AML-193 (cell line): ENCODE data around the gene ARHGEF17.
A peak's percentile ranks its signal among the peaks of the same experiment; 100 is the strongest.

Experiments
- DNase-seq, 2 experiments: peaks; one replicate each; lab custom pipeline; 2025; lab: John Stamatoyannopoulos, UW

The ARHGEF17 gene

DNA sequence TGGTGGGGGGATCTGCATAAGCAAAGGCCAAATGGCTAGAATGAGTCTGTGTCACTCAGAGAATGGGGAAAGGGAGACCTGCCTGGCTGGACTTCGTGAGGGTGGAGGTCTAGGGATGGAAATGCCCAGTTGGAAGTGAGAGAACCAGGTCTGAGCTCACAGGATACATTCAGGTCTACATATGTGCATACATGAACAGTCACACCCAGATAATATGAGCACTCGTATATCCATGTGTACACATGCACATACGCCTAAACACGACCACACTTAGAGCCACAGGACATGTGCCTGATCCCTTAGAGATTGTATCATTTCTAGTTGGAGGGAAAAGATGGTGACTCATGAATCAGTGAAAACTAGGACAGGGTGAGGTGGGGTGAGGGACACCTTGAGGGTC, 47.0 kb downstream of the ARHGEF17 start:
- no peak for DNase-seq

DNA sequence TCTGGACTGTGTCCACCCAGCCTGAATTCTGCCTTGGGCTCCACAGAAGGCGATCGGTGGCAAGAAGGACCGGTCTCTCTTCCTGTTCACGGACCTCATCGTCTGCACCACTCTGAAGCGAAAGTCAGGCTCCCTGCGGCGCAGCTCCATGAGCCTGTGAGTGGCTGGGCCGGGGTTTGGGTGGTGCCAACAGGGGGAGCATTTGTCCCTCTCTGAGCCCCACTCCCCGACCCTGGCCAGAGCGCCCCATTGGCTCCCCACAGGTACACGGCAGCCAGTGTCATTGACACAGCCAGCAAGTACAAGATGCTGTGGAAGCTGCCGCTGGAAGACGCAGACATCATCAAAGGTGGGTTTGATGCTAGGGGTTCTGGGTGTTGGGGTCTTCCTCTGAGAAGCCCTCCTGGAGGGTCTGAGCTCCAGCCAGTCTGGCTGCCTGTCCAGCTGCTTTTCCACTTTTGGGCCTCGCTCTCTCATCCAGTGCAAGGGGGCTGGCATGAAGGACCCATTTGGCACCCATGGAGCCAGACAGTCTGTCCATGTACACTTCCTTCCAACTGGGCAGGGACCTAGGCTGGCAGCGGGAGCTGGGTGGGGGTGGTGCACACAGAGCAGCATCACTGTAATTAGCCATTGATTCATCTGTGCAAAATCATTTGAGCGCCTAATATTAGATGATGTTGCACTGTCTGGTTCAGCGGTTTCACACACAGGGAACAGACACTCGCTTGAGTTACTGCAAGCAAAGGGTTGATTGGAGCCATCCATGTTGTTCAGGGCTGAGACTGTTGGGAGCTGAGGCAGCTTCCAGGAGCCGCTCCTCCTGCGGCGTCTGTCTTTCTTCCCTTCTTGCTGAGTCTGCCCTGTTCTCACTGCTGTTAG, 49.1 kb downstream of the ARHGEF17 start:
- DNase-seq: no peak

GRCh38 chr11:73358071-73358470, 50.0 kb downstream of the ARHGEF17 start:
- DNase-seq: no peak

DNA sequence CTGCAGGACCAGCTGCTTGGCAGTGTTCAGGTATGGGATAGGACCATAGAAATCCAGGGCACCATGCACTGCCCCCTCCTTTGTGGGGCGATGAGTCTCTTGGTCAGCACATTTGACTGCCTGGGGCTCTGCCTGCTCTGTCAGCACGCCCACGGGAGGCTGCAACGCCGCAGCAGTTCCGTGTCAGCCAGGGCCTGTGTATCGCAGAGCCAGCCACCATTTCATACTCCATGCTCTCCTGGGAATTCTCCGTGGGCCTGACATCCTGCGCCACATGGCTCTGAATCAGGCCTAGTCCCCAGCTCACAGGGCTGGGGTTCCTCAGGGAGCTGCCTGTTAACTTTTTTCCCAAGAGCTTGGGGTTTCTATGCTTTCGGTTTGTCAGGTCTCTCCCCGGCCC, 51.3 kb downstream of the ARHGEF17 start:
- DNase-seq: no peak

GRCh38 chr11:73359930-73360742, 52.1 kb downstream of the ARHGEF17 start:
- DNase-seq: peak; percentile 9 to 10

DNA sequence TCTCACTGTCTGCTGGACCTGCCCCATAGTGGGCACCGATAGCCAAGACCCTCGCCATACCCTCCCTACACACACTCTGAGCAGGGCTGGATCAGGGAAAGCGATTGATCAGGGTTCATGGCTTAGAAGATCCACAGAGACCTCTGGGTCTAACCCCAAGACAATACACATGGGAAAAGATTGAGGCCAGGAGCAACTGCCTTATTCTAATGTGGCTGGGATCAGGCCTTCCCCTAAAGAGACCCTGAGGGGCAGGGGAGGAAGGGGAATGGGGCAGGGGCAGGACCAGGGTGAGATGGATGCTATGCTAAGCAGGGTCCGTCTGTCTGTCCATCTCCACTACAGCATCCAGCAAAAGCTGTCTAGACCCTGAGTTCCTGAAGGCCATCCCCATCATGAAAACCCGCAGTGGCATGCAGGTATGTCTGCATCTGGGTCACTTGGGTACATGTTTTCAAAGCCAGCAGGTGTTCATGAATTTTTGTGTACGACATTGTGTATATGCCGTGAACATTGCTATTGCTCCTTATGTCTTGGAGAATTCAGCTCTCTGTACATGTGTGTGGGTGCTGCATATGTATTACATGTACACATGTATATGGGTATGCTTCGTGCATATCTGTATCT, 52.8 kb downstream of the ARHGEF17 start:
- no peak for DNase-seq

DNA sequence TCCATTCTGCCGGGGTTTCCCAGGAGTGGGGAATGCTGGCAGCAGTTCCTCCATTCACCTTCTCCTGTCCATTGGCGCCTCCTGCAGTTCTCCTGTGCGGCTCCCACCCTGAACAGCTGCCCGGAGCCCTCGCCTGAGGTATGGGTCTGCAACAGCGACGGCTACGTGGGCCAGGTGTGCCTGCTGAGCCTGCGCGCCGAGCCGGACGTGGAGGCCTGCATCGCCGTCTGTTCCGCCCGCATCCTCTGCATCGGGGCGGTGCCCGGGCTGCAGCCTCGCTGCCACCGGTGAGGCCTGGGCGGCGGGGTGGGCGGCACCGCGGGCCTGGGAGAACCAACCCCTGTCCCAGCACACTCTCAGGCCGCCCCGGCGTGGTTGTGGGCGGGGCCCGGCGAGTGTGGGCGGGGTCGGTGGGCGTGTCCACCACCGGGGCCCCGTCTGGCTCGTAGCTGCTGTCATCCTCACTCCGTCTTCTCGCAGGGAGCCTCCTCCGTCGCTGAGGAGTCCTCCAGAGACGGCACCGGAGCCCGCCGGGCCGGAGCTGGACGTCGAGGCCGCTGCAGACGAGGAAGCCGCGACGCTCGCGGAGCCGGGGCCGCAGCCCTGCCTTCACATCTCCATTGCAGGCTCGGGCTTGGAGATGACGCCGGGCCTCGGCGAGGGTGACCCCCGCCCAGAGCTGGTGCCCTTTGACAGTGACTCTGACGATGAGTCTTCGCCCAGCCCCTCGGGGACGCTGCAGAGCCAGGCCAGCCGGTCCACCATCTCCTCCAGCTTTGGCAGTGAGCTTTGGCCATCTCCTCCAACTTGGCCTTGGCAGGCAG, 54.1 kb downstream of the ARHGEF17 start:
- no peak for DNase-seq

DNA sequence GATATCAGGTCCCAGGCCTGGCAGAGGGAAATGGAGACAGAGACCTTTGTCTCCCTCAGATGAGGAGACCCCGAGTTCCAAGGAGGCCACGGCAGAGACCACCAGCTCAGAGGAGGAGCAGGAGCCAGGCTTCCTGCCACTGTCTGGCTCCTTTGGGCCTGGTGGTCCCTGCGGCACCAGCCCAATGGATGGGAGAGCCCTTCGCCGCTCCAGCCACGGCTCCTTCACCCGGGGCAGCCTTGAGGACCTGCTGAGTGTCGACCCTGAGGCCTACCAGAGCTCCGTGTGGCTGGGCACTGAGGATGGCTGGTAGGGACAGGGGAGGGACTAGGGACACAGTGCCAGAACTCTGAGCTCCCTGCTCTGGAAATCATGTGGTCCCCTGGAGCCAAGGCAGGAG, 55.1 kb downstream of the ARHGEF17 start:
- DNase-seq: no peak

DNA sequence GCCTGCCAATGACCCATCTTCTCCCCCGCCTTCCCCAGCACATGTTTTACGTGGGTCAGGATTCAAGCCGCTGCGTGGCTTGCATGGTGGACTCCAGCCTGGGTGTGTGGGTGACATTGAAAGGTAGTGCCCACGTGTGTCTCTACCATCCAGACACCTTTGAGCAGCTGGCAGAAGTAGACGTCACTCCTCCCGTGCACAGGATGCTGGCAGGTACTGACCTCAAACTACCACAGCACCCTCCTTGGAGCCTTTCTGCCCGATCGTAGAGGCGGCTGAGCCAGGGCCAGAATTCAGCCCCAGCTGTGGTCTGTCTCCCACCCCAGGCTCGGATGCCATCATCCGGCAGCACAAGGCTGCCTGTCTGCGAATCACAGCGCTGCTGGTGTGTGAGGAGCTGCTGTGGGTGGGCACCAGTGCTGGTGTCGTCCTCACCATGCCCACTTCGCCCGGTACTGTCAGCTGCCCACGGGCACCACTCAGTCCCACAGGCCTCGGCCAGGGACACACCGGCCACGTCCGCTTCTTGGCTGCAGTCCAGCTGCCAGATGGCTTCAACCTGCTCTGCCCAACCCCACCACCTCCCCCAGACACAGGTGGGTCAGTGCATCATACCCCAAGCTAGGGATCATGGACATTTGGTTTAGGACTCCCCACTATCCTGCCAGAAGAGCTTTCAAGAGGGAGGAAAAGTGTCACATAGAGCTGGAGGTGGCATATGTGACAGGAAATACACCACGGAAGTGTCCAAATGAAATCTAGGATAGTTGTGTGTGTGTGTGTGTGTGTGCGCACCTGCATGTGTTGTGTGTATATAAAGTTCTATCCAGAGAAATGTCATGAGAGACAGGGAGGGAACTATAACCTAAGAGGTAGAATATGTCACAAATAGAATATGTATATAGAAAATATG, 57.5 kb downstream of the ARHGEF17 start:
- DNase-seq: no peak

GRCh38 chr11:73366265-73366610, 58.2 kb downstream of the ARHGEF17 start:
- peak; percentile 12 to 41 for DNase-seq

GRCh38 chr11:73366953-73367352, 58.9 kb downstream of the ARHGEF17 start:
- DNase-seq: no peak

DNA sequence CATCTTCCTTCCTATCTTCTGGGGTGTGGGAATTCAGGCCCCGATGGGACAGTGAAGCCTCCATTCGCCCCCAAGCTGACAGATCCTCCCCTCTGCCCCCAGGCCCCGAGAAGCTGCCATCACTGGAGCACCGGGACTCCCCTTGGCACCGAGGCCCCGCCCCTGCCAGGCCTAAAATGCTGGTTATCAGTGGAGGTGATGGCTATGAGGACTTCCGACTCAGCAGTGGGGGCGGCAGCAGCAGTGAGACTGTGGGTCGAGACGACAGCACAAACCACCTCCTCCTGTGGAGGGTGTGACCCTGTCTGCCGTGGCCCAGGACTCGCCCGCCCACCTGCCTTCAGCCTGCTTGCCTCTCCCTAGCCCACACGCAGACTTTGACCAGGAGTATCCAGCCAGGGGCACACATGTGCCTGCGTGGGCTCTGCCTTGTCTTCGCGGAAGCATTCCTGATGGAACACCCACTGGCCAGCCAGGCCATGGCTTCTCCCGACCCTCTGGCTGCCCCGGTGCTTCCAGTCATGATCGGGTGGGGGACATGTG, 59.5 kb downstream of the ARHGEF17 start:
- DNase-seq: no peak

- peak; percentile 69 to 79 for DNase-seq
These were observed 64.4 kb downstream of the ARHGEF17 start for GRCh38 chr11:73372375-73372993.

- no peak for DNase-seq
These were observed 66.1 kb downstream of the ARHGEF17 start for GRCh38 chr11:73374151-73374550.

DNA sequence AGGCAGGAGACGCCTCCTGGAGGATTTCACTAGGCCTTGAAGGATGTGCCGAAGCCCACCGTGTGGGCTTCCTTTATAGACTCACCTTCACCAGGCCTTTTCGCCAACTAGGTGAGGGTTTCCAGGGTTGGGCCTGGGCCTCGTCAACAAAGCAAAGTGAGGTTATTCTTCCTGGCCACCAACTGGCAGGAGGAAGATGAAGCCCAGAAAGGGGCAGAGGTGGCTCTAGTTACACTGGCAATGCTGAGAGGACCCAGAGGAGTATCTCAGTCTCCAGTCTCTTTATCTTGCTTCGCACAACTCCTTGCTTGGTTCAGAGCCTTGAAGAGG, 67.7 kb downstream of the ARHGEF17 start:
- no peak for DNase-seq

DNA sequence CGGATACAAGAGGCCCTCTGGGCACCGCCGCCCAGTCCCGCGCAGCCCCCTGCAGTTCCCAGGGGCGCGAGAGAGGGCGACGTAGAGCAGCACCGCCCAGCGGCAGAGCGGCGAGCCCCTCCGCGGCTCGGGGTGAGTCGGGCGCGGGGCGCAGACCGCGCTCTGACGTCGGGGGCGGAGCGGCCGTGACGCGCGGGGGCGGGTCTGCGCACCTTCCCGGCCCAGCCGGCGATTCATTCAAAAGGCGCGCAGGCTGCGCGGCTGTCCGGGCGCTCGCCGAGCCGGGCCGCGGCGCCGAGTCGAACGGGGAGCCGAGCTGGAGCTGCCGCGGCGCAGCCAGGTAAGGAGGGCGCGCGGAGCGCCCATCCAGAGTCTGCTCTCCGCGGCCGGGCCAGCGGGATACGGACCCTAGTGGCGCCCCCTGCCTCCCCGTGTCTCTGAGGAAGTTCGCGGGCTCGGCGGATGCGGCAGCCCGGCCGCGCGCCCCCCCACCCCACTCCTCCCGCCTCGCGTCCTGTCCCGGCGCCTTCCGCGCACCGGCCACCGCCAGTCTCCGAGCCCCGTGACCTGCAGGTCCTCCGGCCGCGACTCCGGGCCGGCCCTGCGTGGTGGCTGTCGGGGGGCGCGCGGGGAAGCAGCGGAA, 68.2 kb downstream of the ARHGEF17 start, which contains the start of gene RELT:
Gene RELT (plus strand): TSS at position 240 of the 643 bp plus-strand sequence. CDS start 12,738 bp downstream, outside the sequence.
- peak; percentile 74 to 80 for DNase-seq

GRCh38 chr11:73376803-73377629, 68.9 kb downstream of the ARHGEF17 start:
- DNase-seq: peak; percentile 88 to 89

DNA sequence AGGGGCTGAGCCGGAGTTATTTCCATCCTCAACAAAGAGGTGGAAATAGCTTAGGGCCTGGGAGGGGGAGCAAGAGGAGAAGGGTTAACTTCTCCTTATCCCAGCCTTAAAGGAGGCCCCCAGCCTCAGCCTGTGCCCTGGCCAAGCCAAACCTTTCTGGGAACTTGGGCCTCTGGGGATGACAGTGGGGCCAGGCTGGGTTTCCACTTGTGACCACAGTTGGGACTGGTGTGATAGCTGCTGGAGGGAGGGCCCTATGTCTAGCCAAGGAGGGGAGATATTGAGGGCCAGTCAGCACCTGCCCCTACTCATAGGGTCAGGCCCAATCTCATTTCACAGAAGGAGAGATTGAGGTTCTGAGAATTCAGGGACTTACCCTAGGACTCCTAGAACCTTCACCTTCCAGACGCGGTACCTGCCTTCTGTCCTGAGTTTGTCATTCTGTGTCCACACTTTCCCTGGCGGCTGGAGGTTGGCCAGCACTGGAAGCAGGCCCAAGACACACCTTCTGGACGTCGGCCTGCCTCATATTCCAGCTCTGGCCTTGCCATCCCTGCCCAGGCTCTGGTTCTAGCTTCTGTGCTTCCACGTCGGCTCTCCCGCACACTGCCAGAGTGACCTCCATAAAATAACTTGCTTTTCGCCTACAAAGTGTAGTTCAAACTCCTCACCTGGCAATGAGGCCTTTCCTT, 71.3 kb downstream of the ARHGEF17 start:
- no peak for DNase-seq
